HCT116 (cell line): ENCODE data around the gene ZDHHC19. TPM values are rescaled to one million over a fixed set of nuclear protein-coding genes. Genes with fewer than 3 reads are reported as not detected.

ENCODE experiments used
- ATAC-seq: fragments of 200-7000 bp; cut with Tn5 transposase; 2 replicates; pipeline ENCODE4 v1.9.1; 2020; ENCODE audit warnings: mild to moderate bottlenecking, moderate library complexity
- BruUV-seq: library from RNA; stranded (reverse); fragments of 400-500 nt; replicated peaks from 2 replicates; lab custom pipeline; 2021; lab: Mats Ljungman, UMichigan
- CTCF ChIA-PET: fragments of 300-600 bp; sonication (Branson Sonifier 250); formaldehyde crosslinking; loops from one replicate; lab custom pipeline; 2021; ENCODE audit warnings: antibody characterized with exemption; lab: Charles Lee
- POLR2A ChIA-PET: fragments of 300-600, 350-600 bp; sonication (Branson Sonifier 250); formaldehyde crosslinking; loops from one replicate; lab custom pipeline; 2021; ENCODE audit warnings: antibody characterized with exemption; lab: Charles Lee
- RAD21 ChIA-PET, 2 experiments: fragments of 300-600 bp; sonication (Branson Sonifier 250); formaldehyde crosslinking; loops; one replicate each; lab custom pipeline; 2023; ENCODE audit warnings: low total read pairs in 2 of 2; ENCODE audit not compliant: uncharacterized antibody in 2 of 2, unreplicated experiment in 2 of 2, low non-redundant PET in 1 of 2; lab: Charles Lee
- DNase-seq: peaks from one replicate; pipeline ENCODE4 v3.0.0-alpha.2; 2010; ENCODE audit warnings: low read depth, low spot score
- H2AFZ ChIP-seq: fragments of 200-600 bp; shearing (Covaris generic), sonication (generic); 2 replicates; pipeline ENCODE4 v1.6.1; 2017; ENCODE audit warnings: low read depth, mixed run types, mixed read lengths, antibody characterized with exemption, low read length; ENCODE audit not compliant: poor library complexity, severe bottlenecking
- H3K27ac ChIP-seq: 2 replicates; pipeline ENCODE4 v1.5.1; 2012; ENCODE audit warnings: low read depth, low read length
- H3K27me3 ChIP-seq: fragments of 200-600 bp; sonication (generic); 2 replicates; pipeline ENCODE4 v1.6.1; 2016; ENCODE audit warnings: mixed run types, low read length, mixed read lengths; ENCODE audit not compliant: insufficient read depth
- H3K36me3 ChIP-seq, 2 experiments: fragments of 200-500 bp in 1 of 2; fragments of 200-600 bp in 1 of 2; sonication (Bioruptor generic) in 1 of 2; sonication (generic) in 1 of 2; 2 replicates each; pipeline versions ENCODE4 v1.5.1 to v1.6.1; 2014 to 2016; ENCODE audit warnings: low read length in 2 of 2, inconsistent platforms in 1 of 2, mixed read lengths in 1 of 2, mixed run types in 1 of 2; ENCODE audit not compliant: insufficient read depth in 2 of 2, control insufficient read depth in 1 of 2
- H3K4me1 ChIP-seq, 2 experiments: fragments of 200-600 bp in 1 of 2; sonication (generic) in 1 of 2; 2 replicates each; pipeline versions ENCODE4 v1.5.1 to v1.6.1; 2012 to 2017; ENCODE audit warnings: low read length in 2 of 2, inconsistent platforms in 1 of 2, mild to moderate bottlenecking in 1 of 2, mixed read lengths in 1 of 2, mixed run types in 1 of 2, moderate library complexity in 1 of 2; ENCODE audit not compliant: insufficient read depth in 2 of 2, control insufficient read depth in 1 of 2
- H3K4me2 ChIP-seq: fragments of 200-600 bp; sonication (generic); 2 replicates; pipeline ENCODE4 v1.6.1; 2017; ENCODE audit warnings: mixed run types, low read length, mixed read lengths
- H3K4me3 ChIP-seq, 2 experiments: fragments of 200-600 bp in 1 of 2; sonication (generic) in 1 of 2; replicated peaks in 1 of 2; 2 replicates each; pipeline ENCODE4 v1.5.1; 2011 to 2016; ENCODE audit warnings: low read length in 2 of 2, control low read depth in 1 of 2, low read depth in 1 of 2, mild to moderate bottlenecking in 1 of 2, mixed read lengths in 1 of 2, mixed run types in 1 of 2
- H3K79me2 ChIP-seq: fragments of 200-600 bp; sonication (generic); 2 replicates; pipeline ENCODE4 v1.6.1; 2017; ENCODE audit warnings: mild to moderate bottlenecking, mixed run types, low read length, moderate library complexity, mixed read lengths; ENCODE audit not compliant: insufficient read depth
- H3K9ac ChIP-seq: fragments of 200-600 bp; sonication (generic); 2 replicates; pipeline ENCODE4 v1.6.1; 2016; ENCODE audit warnings: low read length, mixed read lengths
- H3K9me2 ChIP-seq: fragments of 200-600 bp; sonication (generic), shearing (Covaris generic); 2 replicates; pipeline ENCODE4 v1.6.1; 2017; ENCODE audit warnings: mixed run types, mild to moderate bottlenecking, moderate library complexity; ENCODE audit not compliant: insufficient read depth
- H3K9me3 ChIP-seq, 2 experiments: fragments of 200-500 bp in 1 of 2; fragments of 200-600 bp in 1 of 2; sonication (Bioruptor generic) in 1 of 2; sonication (generic) in 1 of 2; 2 replicates each; pipeline ENCODE4 v1.6.1; 2014 to 2017; ENCODE audit warnings: low read length in 2 of 2, mixed read lengths in 2 of 2, inconsistent platforms in 1 of 2, low read depth in 1 of 2, mild to moderate bottlenecking in 1 of 2, mixed run types in 1 of 2, moderate library complexity in 1 of 2; ENCODE audit not compliant: control insufficient read depth in 1 of 2, insufficient read depth in 1 of 2
- H4K20me1 ChIP-seq: fragments of 200-600 bp; sonication (generic), shearing (Covaris generic); 2 replicates; pipeline ENCODE4 v1.6.1; 2017; ENCODE audit warnings: mixed run types, mild to moderate bottlenecking, moderate library complexity; ENCODE audit not compliant: insufficient read depth
- CTCF ChIP-seq, 3 experiments: fragments of 200-600 bp in 1 of 3; sonication (generic) in 1 of 3; IDR thresholded peaks in 2 of 3; conservative IDR thresholded peaks in 1 of 3; 2 replicates each; pipeline ENCODE4 v1.5.1; 2012 to 2017; ENCODE audit warnings: low read depth in 2 of 3, low read length in 2 of 3, antibody characterized with exemption in 1 of 3, borderline replicate concordance in 1 of 3, control low read depth in 1 of 3, mild to moderate bottlenecking in 1 of 3, mixed read lengths in 1 of 3, mixed run types in 1 of 3, moderate library complexity in 1 of 3; ENCODE audit not compliant: insufficient read depth in 1 of 3
- ELF1 ChIP-seq: IDR thresholded peaks from 2 replicates; pipeline ENCODE4 v1.6.1; 2012; ENCODE audit warnings: low read depth, borderline replicate concordance
- EZH2phosphoT487 ChIP-seq: fragments of 200-600 bp; IDR thresholded peaks from 2 replicates; pipeline ENCODE4 v1.6.1; 2018; ENCODE audit warnings: antibody characterized with exemption, borderline replicate concordance
- FOSL1 ChIP-seq: IDR thresholded peaks from 2 replicates; pipeline ENCODE4 v1.6.1; 2012; ENCODE audit warnings: low read depth
- JUND ChIP-seq: IDR thresholded peaks from 2 replicates; pipeline ENCODE4 v1.6.1; 2012
- MAX ChIP-seq: IDR thresholded peaks from 2 replicates; pipeline ENCODE4 v1.6.1; 2012
- POLR2A ChIP-seq: IDR thresholded peaks from 2 replicates; pipeline ENCODE4 v1.7.0; 2011; ENCODE audit warnings: borderline replicate concordance; ENCODE audit not compliant: insufficient read depth, insufficient read length; ENCODE audit errors: extremely low read depth
- POLR2AphosphoS5 ChIP-seq: IDR thresholded peaks from 2 replicates; pipeline ENCODE4 v1.6.1; 2011; ENCODE audit warnings: mild to moderate bottlenecking, low read depth, low read length, moderate library complexity
- SIN3A ChIP-seq: IDR thresholded peaks from 2 replicates; pipeline ENCODE4 v1.6.1; 2012; ENCODE audit warnings: low read depth
- SRF ChIP-seq: IDR thresholded peaks from 2 replicates; pipeline ENCODE4 v1.6.1; 2012; ENCODE audit warnings: low read depth
- ZBTB33 ChIP-seq: IDR thresholded peaks from 2 replicates; pipeline ENCODE4 v1.6.1; 2011; ENCODE audit warnings: mild to moderate bottlenecking, low read length, moderate library complexity; ENCODE audit not compliant: insufficient replicate concordance; ENCODE audit errors: extremely low read depth
- ZFX ChIP-seq: fragments of 450-650 bp; IDR thresholded peaks from 2 replicates; pipeline ENCODE4 v1.6.1; 2017
- intact Hi-C: fragments of 100-400 bp; cut with micrococcal nuclease; formaldehyde crosslinking; loops from 2 replicates; pipeline ENCODE4 v1.10.0; 2022
- total RNA-seq: library from RNA; stranded (reverse); gene quantifications from one replicate; pipeline ENCODE4 v1.2.1, GENCODE V29; 2021; ENCODE audit not compliant: unreplicated experiment

ZDHHC19 gene
- total RNA-seq, 1 experiment from 2014 or later = not detected

- TF ChIP-seq CTCF (IDR thresholded peaks at IDR 0.05 in 2 of 3, conservative IDR thresholded peaks at IDR 0.05 in 1 of 3; ENCODE audit: borderline replicate concordance in 1 of 3, insufficient read depth in 1 of 3, low read depth in 2 of 3, low read length in 2 of 3) = no peak
- no peak for TF ChIP-seq ELF1
- TF ChIP-seq SIN3A = no peak
- TF ChIP-seq FOSL1 = no peak
These were observed 19.1 kb downstream of the ZDHHC19 start (continued) for GRCh38 chr3:196192036-196192523.

GRCh38 chr3:196189566-196190347 lies 21.4 kb downstream of the ZDHHC19 start:
- TF ChIP-seq ZBTB33 (no peak), JUND (no peak), POLR2AphosphoS5 (no peak), SRF (no peak), POLR2A (no peak), ZFX (no peak), EZH2phosphoT487 (no peak), ELF1 (no peak), MAX (no peak), CTCF (IDR thresholded peaks at IDR 0.05 in 2 of 3, conservative IDR thresholded peaks at IDR 0.05 in 1 of 3; ENCODE audit: borderline replicate concordance in 1 of 3, insufficient read depth in 1 of 3, low read depth in 2 of 3, low read length in 2 of 3) (no peak)
- no peaks in the 10 kb centered on the region for H3K79me2 ChIP-seq
- H3K4me3 ChIP-seq = no peak overlapping the region
- ChIA-PET POLR2A (no interaction called here), CTCF (no interaction called here), RAD21 (no interaction called here)
- H3K36me3 ChIP-seq = no peaks in the 10 kb centered on the region
- no peak overlapping the region for H3K4me2 ChIP-seq
- DNase-seq (no peak), ATAC-seq (no peak)
- H2AFZ ChIP-seq = no peak overlapping the region
- H3K27ac ChIP-seq = no peak overlapping the region
- no peaks in the 10 kb centered on the region for H4K20me1 ChIP-seq
- no TSS peak for BruUV-seq
- no peak overlapping the region for H3K9ac ChIP-seq
- no peaks in the 10 kb centered on the region for H3K27me3 ChIP-seq
- H3K9me2 ChIP-seq = no peaks in the 10 kb centered on the region
- intact Hi-C loops = no loop called here
- H3K9me3 ChIP-seq = no peaks in the 10 kb centered on the region
- no peaks in the 10 kb centered on the region for H3K4me1 ChIP-seq
